Activated naive CD4-positive, alpha-beta T cell treated with anti-CD3 and anti-CD28 coated beads for 36 hours (primary cell): Measurements from ENCODE around the gene UBE2O. TPM values are rescaled to one million over a fixed set of nuclear protein-coding genes. Genes with fewer than 3 reads are reported as not detected.

ENCODE experiments used
- CTCF ChIA-PET: fragments of 350-600 bp; sonication (Branson Sonifier 250); formaldehyde crosslinking; loops from one replicate; lab custom pipeline; 2021; ENCODE audit warnings: antibody characterized with exemption; lab: Charles Lee
- DNase-seq: peaks from one replicate; pipeline ENCODE4 v3.0.0-alpha.2; 2020
- H3K27ac Mint-ChIP-seq: one replicate; pipeline ENCODE4 v1.8.0; 2021; ENCODE audit warnings: mild to moderate bottlenecking, mixed read lengths
- H3K27me3 Mint-ChIP-seq: one replicate; pipeline ENCODE4 v1.8.0; 2021; ENCODE audit warnings: low read depth, mixed read lengths
- H3K36me3 Mint-ChIP-seq: one replicate; pipeline ENCODE4 v1.8.0; 2021; ENCODE audit warnings: low read depth, mixed read lengths
- H3K4me1 Mint-ChIP-seq: one replicate; pipeline ENCODE4 v1.8.0; 2021; ENCODE audit warnings: low read depth, mixed read lengths
- H3K4me3 Mint-ChIP-seq: one replicate; pipeline ENCODE4 v1.8.0; 2021; ENCODE audit warnings: mild to moderate bottlenecking, moderate library complexity, mixed read lengths
- H3K9me3 Mint-ChIP-seq: one replicate; pipeline ENCODE4 v1.8.0; 2021; ENCODE audit warnings: mixed read lengths
- intact Hi-C: fragments of 100-400 bp; cut with micrococcal nuclease; formaldehyde crosslinking; loops from one replicate; pipeline ENCODE4 v1.15.1; 2023
- total RNA-seq, 2 experiments: library from RNA; stranded (reverse); gene quantifications; one replicate each; pipeline ENCODE4 v1.2.3, GENCODE V29; 2021

UBE2O gene
- total RNA-seq, 2 experiments from 2014 or later = 18.8 TPM

DNA sequence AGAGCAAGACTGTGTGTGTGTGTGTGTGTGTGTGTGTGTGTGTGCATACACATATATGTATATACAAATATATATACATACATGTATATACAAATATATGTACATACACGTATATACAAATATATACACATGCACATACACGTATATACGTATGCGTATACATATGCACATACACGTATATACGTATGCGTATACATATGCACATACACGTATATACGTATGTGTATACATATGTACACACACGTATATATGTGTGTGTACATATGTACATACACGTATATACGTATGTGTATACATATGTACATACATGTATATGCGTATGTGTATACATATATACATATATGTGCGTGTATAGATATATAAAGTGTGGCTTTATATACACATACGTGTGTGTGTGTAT, 37.2 kb downstream of the UBE2O start:
- Mint-ChIP-seq H3K36me3 (no peaks in the 10 kb centered on the region), H3K4me1 (peaks cover 11% of the 10 kb centered on the region), H3K27ac (no peak overlapping the region), H3K9me3 (no peaks in the 10 kb centered on the region), H3K27me3 (no peaks in the 10 kb centered on the region), H3K4me3 (no peak overlapping the region)
- CTCF ChIA-PET = interaction anchor here (0.6 to 2.6 kb wide), 2 partner anchors 17 to 50 kb away, joined by 3 to 12 read pairs; no protein-coding TSS in a partner anchor
- no peak for DNase-seq
- intact Hi-C loops = no loop called here

GRCh38 chr17:76414334-76415295, 38.3 kb downstream of the UBE2O start:
- no peak overlapping the region for H3K27ac Mint-ChIP-seq
- H3K4me3 Mint-ChIP-seq = no peak overlapping the region
- no peaks in the 10 kb centered on the region for H3K9me3 Mint-ChIP-seq
- CTCF ChIA-PET = interaction anchor here (0.6 to 2.6 kb wide), 4 partner anchors 13 to 52 kb away, joined by 3 to 12 read pairs (median 3); partner anchors contain the start of gene UBE2O
- intact Hi-C loops = no loop called here
- peaks cover 5% of the 10 kb centered on the region for H3K4me1 Mint-ChIP-seq
- DNase-seq = no peak
- no peaks in the 10 kb centered on the region for H3K36me3 Mint-ChIP-seq
- H3K27me3 Mint-ChIP-seq = no peaks in the 10 kb centered on the region

DNA sequence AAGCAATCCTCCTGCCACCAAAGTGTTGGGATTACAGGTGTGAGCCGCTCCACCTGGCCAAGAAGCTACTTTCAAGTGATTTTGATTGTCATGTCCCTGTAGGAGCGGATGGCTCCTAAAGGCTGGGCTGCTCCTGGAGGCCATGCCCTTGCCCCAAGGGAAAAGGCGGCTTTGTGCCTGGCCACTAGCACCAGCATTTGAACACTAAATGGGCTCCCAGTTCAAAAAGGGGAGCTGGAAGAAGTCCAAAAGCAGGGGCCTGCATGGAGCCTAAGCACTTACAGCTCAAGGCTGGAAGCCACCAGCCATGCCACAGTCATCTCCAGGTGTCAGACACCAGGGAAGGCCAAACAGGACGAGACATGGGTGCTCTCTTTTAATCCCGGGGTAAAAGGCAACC, 41.7 kb downstream of the UBE2O start:
- Mint-ChIP-seq H3K4me1 (peaks cover 8% of the 10 kb centered on the region), H3K9me3 (no peaks in the 10 kb centered on the region), H3K36me3 (no peaks in the 10 kb centered on the region), H3K27me3 (no peaks in the 10 kb centered on the region), H3K27ac (no peak overlapping the region), H3K4me3 (no peak overlapping the region)
- CTCF ChIA-PET = interaction anchor here (0.6 to 4.1 kb wide), 6 partner anchors 10 to 96 kb away, joined by 3 to 22 read pairs (median 4); no protein-coding TSS in a partner anchor
- intact Hi-C loops = no loop called here
- no peak for DNase-seq

- peaks cover 8% of the 10 kb centered on the region for H3K4me1 Mint-ChIP-seq
- CTCF ChIA-PET = interaction anchor here (0.6 to 4.1 kb wide), 5 partner anchors 11 to 549 kb away, joined by 3 to 22 read pairs (median 3); no protein-coding TSS in a partner anchor
- no peaks in the 10 kb centered on the region for H3K27me3 Mint-ChIP-seq
- no peaks in the 10 kb centered on the region for H3K9me3 Mint-ChIP-seq
- intact Hi-C loops = no loop called here
- H3K36me3 Mint-ChIP-seq = no peaks in the 10 kb centered on the region
- no peak overlapping the region for H3K4me3 Mint-ChIP-seq
- no peak overlapping the region for H3K27ac Mint-ChIP-seq
- DNase-seq = no peak
Observed at GRCh38 chr17:76410328-76410965, 42.5 kb downstream of the UBE2O start.

DNA sequence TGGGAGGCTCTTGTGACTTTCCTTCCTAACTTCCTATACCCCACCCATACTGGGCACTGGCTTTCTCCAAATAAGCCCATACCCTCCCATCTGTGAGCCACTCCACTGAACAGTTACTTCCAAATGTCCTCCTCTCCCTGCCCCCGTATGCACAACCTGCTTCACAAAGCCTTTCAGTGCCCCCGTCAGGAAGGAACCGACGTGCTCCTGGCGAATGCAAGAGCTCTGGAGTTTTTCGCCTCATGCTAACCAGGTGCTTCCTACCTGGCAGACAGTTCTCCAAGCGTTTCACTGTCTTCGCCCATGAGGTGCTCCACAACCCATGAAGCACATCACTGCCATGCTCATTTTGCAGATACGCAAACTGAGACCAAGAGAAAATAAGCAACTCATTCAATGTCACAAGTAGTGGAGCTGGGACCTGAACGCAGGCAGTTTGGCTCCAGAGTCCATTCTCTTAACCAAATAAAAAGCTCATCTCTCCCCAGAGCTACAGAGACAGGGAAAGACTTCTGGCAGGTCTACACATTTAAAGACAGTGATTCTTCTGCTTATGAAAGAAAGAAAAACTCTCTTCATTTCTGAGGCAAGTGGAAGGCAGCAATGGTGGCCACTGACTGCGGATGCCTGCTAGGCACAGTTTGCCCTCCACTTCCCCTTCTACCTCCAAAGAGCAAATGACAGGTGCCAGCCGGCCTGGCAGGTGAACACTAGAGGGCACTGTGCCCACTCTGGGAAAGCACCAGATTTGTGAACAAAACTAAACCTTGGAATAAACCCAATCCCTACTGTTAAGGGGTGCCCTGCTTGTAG, 44.7 kb downstream of the UBE2O start:
- intact Hi-C loops = loop anchor here (1.0 kb wide), 4 partner anchors 40 to 98 kb away; no protein-coding TSS in a partner anchor
- Mint-ChIP-seq H3K4me3 (no peak overlapping the region), H3K9me3 (no peaks in the 10 kb centered on the region), H3K27me3 (no peaks in the 10 kb centered on the region), H3K4me1 (peaks cover 8% of the 10 kb centered on the region), H3K27ac (no peak overlapping the region), H3K36me3 (peaks cover 6% of the 10 kb centered on the region)
- peak; percentile 86 for DNase-seq
- CTCF ChIA-PET = interaction anchor here (0.6 to 4.1 kb wide), 22 partner anchors 10 to 120 kb away, joined by 3 to 29 read pairs (median 4); no protein-coding TSS in a partner anchor

DNA sequence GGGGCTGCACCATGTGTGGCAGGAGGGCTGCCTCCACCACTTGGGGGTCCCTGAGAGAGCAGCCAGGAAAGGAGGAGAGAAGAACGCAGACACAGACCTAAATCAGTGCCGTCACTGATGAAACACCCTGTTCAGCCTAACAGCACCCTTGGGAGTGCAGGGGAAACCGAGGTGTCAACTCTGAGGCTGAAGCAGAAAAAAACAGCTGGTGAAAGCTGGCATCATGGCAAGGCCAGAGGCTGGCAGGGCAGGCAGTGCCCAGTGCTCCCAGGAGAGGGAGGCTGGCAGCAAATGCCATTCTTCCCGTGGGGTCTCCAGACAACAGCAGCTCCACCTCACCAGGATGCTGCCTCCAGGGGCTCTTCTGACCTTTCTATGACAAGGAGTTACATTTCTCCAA, 45.4 kb downstream of the UBE2O start:
- Mint-ChIP-seq H3K27ac (no peak overlapping the region), H3K4me3 (no peak overlapping the region), H3K9me3 (no peaks in the 10 kb centered on the region), H3K4me1 (peaks cover 8% of the 10 kb centered on the region), H3K36me3 (peaks cover 9% of the 10 kb centered on the region), H3K27me3 (no peaks in the 10 kb centered on the region)
- CTCF ChIA-PET = interaction anchor here (0.8 to 4.1 kb wide), 9 partner anchors 10 to 105 kb away, joined by 3 to 29 read pairs (median 6); no protein-coding TSS in a partner anchor
- no peak for DNase-seq
- intact Hi-C loops = no loop called here

DNA sequence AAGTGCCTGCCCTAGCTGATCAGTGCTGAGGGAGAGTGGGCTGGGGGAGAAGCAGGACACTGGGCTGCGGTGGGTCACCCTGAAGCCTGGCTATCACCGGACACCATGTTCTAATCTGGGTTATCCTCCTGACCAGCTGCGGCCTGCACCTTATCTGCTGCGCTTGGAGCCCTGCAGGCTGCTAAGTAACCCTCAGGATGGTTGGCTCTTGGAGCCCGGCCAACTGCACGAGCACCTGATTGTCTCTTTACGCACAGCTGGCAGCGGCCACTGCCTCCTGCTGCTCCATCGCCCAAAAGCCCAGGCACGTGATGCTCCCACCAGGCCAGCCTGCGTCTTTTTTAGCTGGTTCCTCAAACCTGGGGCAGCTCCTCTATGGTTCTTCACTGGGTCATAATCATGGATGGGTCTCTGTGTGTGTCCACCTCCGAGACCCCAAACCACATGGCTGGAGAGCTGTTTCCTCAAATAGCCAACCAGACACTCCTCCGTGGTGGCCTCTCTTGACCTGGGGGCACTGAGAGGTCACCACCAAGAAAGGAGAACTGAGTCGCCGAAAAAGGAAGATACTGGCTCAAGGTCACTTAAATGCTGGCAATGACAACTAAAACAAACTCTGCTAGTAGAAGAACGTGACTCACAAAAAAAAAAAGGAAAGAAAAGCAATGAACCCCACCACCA, 46.8 kb downstream of the UBE2O start:
- H3K36me3 Mint-ChIP-seq = peaks cover 19% of the 10 kb centered on the region
- H3K27me3 Mint-ChIP-seq = no peaks in the 10 kb centered on the region
- H3K27ac Mint-ChIP-seq = no peak overlapping the region
- H3K4me3 Mint-ChIP-seq = no peak overlapping the region
- no peaks in the 10 kb centered on the region for H3K9me3 Mint-ChIP-seq
- intact Hi-C loops = no loop called here
- CTCF ChIA-PET = interaction anchor here (1.1 to 3.1 kb wide), 3 partner anchors 8 to 101 kb away, joined by 3 to 29 read pairs (median 4); partner anchors contain the start of gene AANAT
- H3K4me1 Mint-ChIP-seq = peaks cover 8% of the 10 kb centered on the region
- no peak for DNase-seq

DNA sequence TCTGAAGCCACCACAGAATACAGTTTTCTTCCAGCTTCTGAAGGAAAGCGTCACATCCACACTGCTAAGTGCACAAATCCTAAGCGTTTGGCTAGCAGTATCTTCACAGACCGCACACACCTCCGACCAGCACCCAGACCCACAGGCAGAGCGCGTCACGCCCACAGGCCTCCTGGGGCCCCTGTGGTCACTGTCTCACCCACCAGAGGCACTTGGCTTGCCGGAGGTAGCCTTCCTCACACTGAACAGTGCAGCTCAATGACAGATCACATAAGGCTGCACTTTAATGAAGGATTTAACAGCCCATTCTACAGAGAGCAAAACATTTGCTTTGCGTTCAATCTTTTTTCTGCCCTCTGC, 47.4 kb downstream of the UBE2O start:
- CTCF ChIA-PET = interaction anchor here (0.5 to 1.7 kb wide), 5 partner anchors 20 to 107 kb away, joined by 3 to 5 read pairs (median 4); partner anchors contain the start of gene AANAT
- Mint-ChIP-seq H3K27me3 (no peaks in the 10 kb centered on the region), H3K9me3 (no peaks in the 10 kb centered on the region), H3K4me3 (no peak overlapping the region), H3K4me1 (peaks cover 8% of the 10 kb centered on the region), H3K36me3 (peaks cover 20% of the 10 kb centered on the region), H3K27ac (no peak overlapping the region)
- no peak for DNase-seq
- intact Hi-C loops = no loop called here

- no peak for DNase-seq
- Mint-ChIP-seq H3K4me3 (no peak overlapping the region), H3K9me3 (no peaks in the 10 kb centered on the region), H3K4me1 (peaks cover 8% of the 10 kb centered on the region), H3K36me3 (peaks cover 22% of the 10 kb centered on the region), H3K27ac (no peak overlapping the region), H3K27me3 (no peaks in the 10 kb centered on the region)
- intact Hi-C loops = no loop called here
- CTCF ChIA-PET = interaction anchor here (0.5 to 1.7 kb wide), 5 partner anchors 19 to 106 kb away, joined by 3 to 5 read pairs (median 4); partner anchors contain the start of gene AANAT
Observed at GRCh38 chr17:76404976-76405563, 47.9 kb downstream of the UBE2O start.

- H3K36me3 Mint-ChIP-seq = peaks cover 22% of the 10 kb centered on the region
- peaks cover 8% of the 10 kb centered on the region for H3K4me1 Mint-ChIP-seq
- DNase-seq = no peak
- CTCF ChIA-PET = interaction anchor here (1.1 to 2.3 kb wide), 4 partner anchors 18 to 105 kb away, joined by 3 to 6 read pairs (median 4); no protein-coding TSS in a partner anchor
- H3K27ac Mint-ChIP-seq = no peak overlapping the region
- H3K27me3 Mint-ChIP-seq = no peaks in the 10 kb centered on the region
- intact Hi-C loops = no loop called here
- no peak overlapping the region for H3K4me3 Mint-ChIP-seq
- H3K9me3 Mint-ChIP-seq = no peaks in the 10 kb centered on the region
Observed at GRCh38 chr17:76404256-76404655, 48.7 kb downstream of the UBE2O start.

DNA sequence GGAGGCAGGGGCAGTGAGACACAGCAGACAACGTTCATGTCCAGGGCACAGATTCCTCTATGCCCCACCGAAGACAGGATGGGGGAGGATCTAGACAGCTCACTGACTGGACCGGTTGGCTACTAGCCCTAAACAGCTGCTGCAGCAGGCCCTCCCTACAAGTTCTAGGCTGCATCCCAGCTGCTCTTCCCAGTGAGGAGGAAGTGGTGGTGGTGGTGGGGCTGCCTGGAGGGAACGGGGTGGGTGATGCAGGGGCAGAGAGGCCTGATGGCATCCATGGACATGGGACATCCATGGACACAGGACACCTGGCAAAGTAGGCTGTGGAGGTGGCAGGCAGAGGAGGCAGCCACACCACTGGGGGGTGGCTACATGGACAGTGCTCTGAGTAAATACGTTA, 50.2 kb downstream of the UBE2O start:
- Mint-ChIP-seq H3K27ac (no peak overlapping the region), H3K36me3 (peaks cover 27% of the 10 kb centered on the region), H3K9me3 (no peaks in the 10 kb centered on the region), H3K4me1 (peaks cover 2% of the 10 kb centered on the region), H3K27me3 (no peaks in the 10 kb centered on the region), H3K4me3 (no peak overlapping the region)
- DNase-seq = no peak
- intact Hi-C loops = no loop called here
- CTCF ChIA-PET = interaction anchor here (1.5 to 2.3 kb wide), 2 partner anchors 56 to 99 kb away, joined by 4 to 6 read pairs; no protein-coding TSS in a partner anchor
